CD4-positive, CD25-positive, alpha-beta regulatory T cell (primary cell): Measurements from ENCODE around the gene ZNF423. TPM values are rescaled to one million over a fixed set of nuclear protein-coding genes. Genes with fewer than 3 reads are reported as not detected.

Experiments used
- ATAC-seq, 2 donors: fragments of 150-1000 bp; cut with Tn5 transposase; one replicate each; pipeline ENCODE4 v1.10.0; 2021; ENCODE audit warnings: low read depth in 2 of 2, moderate number of reproducible peaks in 2 of 2, moderate library complexity in 1 of 2
- DNase-seq, 3 donors: peaks; one replicate each; pipeline versions ENCODE4 v3.0.0 to v3.0.0-alpha.2; 2012 to 2022; ENCODE audit warnings: mixed read lengths in 1 of 3
- H3K27ac ChIP-seq: one replicate; pipeline ENCODE4 v1.7.0; 2013; ENCODE audit warnings: mild to moderate bottlenecking, low read length; ENCODE audit not compliant: insufficient read depth, poor library complexity, severe bottlenecking
- H3K27me3 ChIP-seq: one replicate; pipeline ENCODE4 v1.7.0; 2013; ENCODE audit warnings: low read length; ENCODE audit not compliant: control insufficient read depth, insufficient read depth
- H3K36me3 ChIP-seq: one replicate; pipeline ENCODE4 v1.7.0; 2013; ENCODE audit warnings: mild to moderate bottlenecking, low read length, moderate library complexity; ENCODE audit not compliant: control insufficient read depth, insufficient read depth
- H3K4me1 ChIP-seq: 2 replicates; pipeline ENCODE4 v1.7.0; 2013; ENCODE audit warnings: mild to moderate bottlenecking, low read length; ENCODE audit not compliant: insufficient read depth, control insufficient read depth, poor library complexity, severe bottlenecking
- H3K4me3 ChIP-seq: one replicate; pipeline ENCODE4 v1.7.0; 2013; ENCODE audit warnings: low read depth, mild to moderate bottlenecking, low read length, moderate library complexity
- H3K9me3 ChIP-seq, 2 experiments: 1 replicate in 1 of 2; 2 replicates in 1 of 2; pipeline ENCODE4 v1.7.0; 2013; ENCODE audit warnings: low read length in 2 of 2, mild to moderate bottlenecking in 1 of 2, moderate library complexity in 1 of 2; ENCODE audit not compliant: control insufficient read depth in 2 of 2
- H3K27ac Mint-ChIP-seq, 3 donors: one replicate each; pipeline ENCODE4 v1.8.0; 2020 to 2022; ENCODE audit warnings: mild to moderate bottlenecking in 3 of 3, mixed read lengths in 3 of 3, moderate library complexity in 2 of 3
- H3K27me3 Mint-ChIP-seq: one replicate; pipeline ENCODE4 v1.8.0; 2022; ENCODE audit warnings: mild to moderate bottlenecking, mixed read lengths
- H3K36me3 Mint-ChIP-seq: one replicate; pipeline ENCODE4 v1.8.0; 2020; ENCODE audit warnings: mixed read lengths
- H3K4me1 Mint-ChIP-seq, 4 donors: one replicate each; pipeline ENCODE4 v1.8.0; 2020 to 2022; ENCODE audit warnings: mixed read lengths in 4 of 4, mild to moderate bottlenecking in 1 of 4
- H3K4me3 Mint-ChIP-seq, 4 donors: one replicate each; pipeline ENCODE4 v1.8.0; 2020 to 2022; ENCODE audit warnings: mild to moderate bottlenecking in 4 of 4, mixed read lengths in 4 of 4, moderate library complexity in 3 of 4
- H3K9me3 Mint-ChIP-seq, 7 donors: one replicate each; pipeline ENCODE4 v1.8.0; 2020 to 2022; ENCODE audit warnings: mixed read lengths in 7 of 7, mild to moderate bottlenecking in 3 of 7, moderate library complexity in 2 of 7
- polyA plus RNA-seq, 4 donors: library from polyadenylated mRNA; unstranded; fragments of 300-500 nt; fragmentation: Illumina TruSeq; gene quantifications; one replicate each; pipeline ENCODE4 v1.2.3, GENCODE V29; 2021
- total RNA-seq: library from RNA; stranded (reverse); gene quantifications from one replicate; pipeline ENCODE4 v1.2.3, GENCODE V29; 2022

Gene ZNF423
- total and polyA plus RNA-seq, 5 donors from 2014 or later = 0.05 TPM; not detected in 4

DNA sequence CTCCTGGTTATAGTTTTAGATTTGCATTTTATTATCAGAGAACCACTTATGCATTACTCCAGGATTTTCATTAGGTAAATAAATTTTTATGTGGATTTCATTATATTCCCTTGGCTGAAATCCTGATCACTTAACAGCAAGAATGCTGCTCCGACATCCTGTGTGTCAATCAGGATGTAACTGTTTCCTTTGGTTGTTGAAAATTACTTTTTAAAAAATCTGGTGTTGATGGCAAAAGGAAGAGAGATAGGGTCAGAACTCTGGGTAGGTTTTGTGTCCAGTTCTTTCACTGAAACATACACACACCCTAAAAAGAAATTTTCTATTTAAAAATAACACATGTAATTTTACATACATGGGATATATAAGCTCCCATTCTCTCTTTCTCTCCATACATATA, 30.9 kb downstream of the ZNF423 start:
- Mint-ChIP-seq H3K27me3 (peaks cover 4% of the 10 kb centered on the region), H3K36me3 (no peaks in the 10 kb centered on the region), H3K9me3 (peaks cover 0 to 2% (median 0%) of the 10 kb centered on the region in 7 donors), H3K27ac (no peak overlapping the region), H3K4me3 (no peak overlapping the region), H3K4me1 (no peaks in the 10 kb centered on the region)
- Histone ChIP-seq H3K4me3 (no peak overlapping the region), H3K36me3 (no peaks in the 10 kb centered on the region), H3K4me1 (no peaks in the 10 kb centered on the region), H3K9me3 (no peaks in the 10 kb centered on the region), H3K27ac (no peak overlapping the region), H3K27me3 (no peaks in the 10 kb centered on the region)
- ATAC-seq (no peak), DNase-seq (no peak)

DNA sequence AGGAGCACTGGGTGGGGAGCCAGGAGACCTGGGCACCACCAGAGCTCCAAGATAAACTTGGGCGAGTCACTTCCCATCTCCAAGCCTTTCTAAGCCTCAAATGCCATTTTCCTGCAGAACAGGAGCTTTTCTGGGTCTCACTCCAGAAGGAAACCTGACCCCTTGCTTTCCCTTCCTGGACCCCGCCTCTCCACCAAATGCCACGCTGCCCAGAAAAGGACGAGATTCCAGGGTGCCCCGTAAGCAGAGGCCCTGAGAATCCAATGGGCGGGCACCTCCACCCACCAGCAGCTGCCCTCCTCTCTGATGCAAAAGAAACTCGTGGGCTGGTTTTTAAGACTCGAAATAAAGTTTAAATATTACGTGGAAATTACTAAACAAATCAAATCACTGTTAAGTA, 31.3 kb downstream of the ZNF423 start:
- H3K36me3 Mint-ChIP-seq = no peaks in the 10 kb centered on the region
- H3K9me3 Mint-ChIP-seq = peaks cover 0 to 2% (median 0%) of the 10 kb centered on the region in 7 donors
- Histone ChIP-seq H3K36me3 (no peaks in the 10 kb centered on the region), H3K27ac (no peak overlapping the region), H3K4me1 (no peaks in the 10 kb centered on the region), H3K27me3 (no peaks in the 10 kb centered on the region), H3K9me3 (no peaks in the 10 kb centered on the region), H3K4me3 (no peak overlapping the region)
- DNase-seq (no peak), ATAC-seq (no peak)
- no peaks in the 10 kb centered on the region for H3K4me1 Mint-ChIP-seq
- H3K27ac Mint-ChIP-seq = no peak overlapping the region
- peaks cover 7% of the 10 kb centered on the region for H3K27me3 Mint-ChIP-seq
- no peak overlapping the region for H3K4me3 Mint-ChIP-seq

GRCh38 chr16:49822649-49823370, 33.1 kb downstream of the ZNF423 start:
- H3K27ac ChIP-seq = no peak overlapping the region
- H3K4me1 Mint-ChIP-seq = no peaks in the 10 kb centered on the region
- no peak overlapping the region for H3K27ac Mint-ChIP-seq
- H3K27me3 Mint-ChIP-seq = peaks cover 8% of the 10 kb centered on the region
- H3K36me3 Mint-ChIP-seq = no peaks in the 10 kb centered on the region
- no peaks in the 10 kb centered on the region for H3K36me3 ChIP-seq
- ATAC-seq = no peak
- DNase-seq = no peak
- no peaks in the 10 kb centered on the region for H3K4me1 ChIP-seq
- H3K4me3 Mint-ChIP-seq = no peak overlapping the region
- H3K4me3 ChIP-seq = no peak overlapping the region
- H3K9me3 ChIP-seq = no peaks in the 10 kb centered on the region
- peaks cover 0 to 2% (median 0%) of the 10 kb centered on the region in 7 donors for H3K9me3 Mint-ChIP-seq
- no peaks in the 10 kb centered on the region for H3K27me3 ChIP-seq

DNA sequence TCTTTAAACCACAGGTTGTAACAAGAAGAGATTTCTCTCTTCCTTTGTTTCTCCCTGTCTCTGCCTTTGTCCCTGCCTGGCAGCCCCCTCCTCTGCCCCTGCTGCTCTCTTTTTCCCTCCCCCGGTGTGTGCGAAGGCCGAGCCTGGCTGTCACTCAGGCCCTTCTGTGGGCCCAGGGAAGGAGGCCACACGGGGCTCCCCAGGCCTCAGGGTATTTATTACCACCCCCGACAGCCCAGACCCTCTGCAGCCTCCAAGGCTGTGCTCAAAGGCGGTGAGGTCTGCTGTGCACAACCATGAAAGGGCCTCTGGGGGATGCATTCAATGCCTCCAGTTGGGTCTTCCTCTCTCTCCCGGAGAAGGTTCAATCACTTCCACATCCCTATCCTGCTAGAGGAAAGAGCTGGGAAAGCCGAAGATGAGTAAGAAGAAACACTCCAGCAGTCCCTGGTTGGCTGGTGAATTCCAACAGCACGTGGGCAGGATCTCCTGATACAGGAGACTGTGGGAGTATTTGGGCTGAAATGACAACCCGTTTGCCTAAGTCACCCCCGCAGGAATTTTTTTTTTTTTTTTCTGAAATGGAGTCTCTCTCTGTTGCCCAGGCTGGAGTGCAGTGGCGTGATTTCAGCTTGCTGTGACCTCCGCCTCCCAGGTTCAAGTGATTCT, 34.2 kb downstream of the ZNF423 start:
- no peaks in the 10 kb centered on the region for H3K36me3 Mint-ChIP-seq

GRCh38 chr16:49821156-49821555, 34.8 kb downstream of the ZNF423 start:
- Mint-ChIP-seq H3K27me3 (peaks cover 8% of the 10 kb centered on the region), H3K4me1 (no peaks in the 10 kb centered on the region), H3K4me3 (no peak overlapping the region), H3K36me3 (no peaks in the 10 kb centered on the region), H3K9me3 (peaks cover 0 to 2% (median 0%) of the 10 kb centered on the region in 7 donors), H3K27ac (no peak overlapping the region)
- Histone ChIP-seq H3K4me3 (no peak overlapping the region), H3K27me3 (no peaks in the 10 kb centered on the region), H3K4me1 (no peaks in the 10 kb centered on the region), H3K27ac (no peak overlapping the region), H3K9me3 (no peaks in the 10 kb centered on the region), H3K36me3 (no peaks in the 10 kb centered on the region)
- ATAC-seq (no peak), DNase-seq (no peak)

More for the DNA sequence above, 34.2 kb downstream of the ZNF423 start:
- Histone ChIP-seq H3K27me3 (no peaks in the 10 kb centered on the region), H3K27ac (no peak overlapping the region), H3K9me3 (no peaks in the 10 kb centered on the region), H3K36me3 (no peaks in the 10 kb centered on the region), H3K4me3 (no peak overlapping the region), H3K4me1 (no peaks in the 10 kb centered on the region)
- Mint-ChIP-seq H3K4me1 (no peaks in the 10 kb centered on the region), H3K27me3 (peaks cover 8% of the 10 kb centered on the region), H3K27ac (no peak overlapping the region), H3K9me3 (peaks cover 0 to 2% (median 0%) of the 10 kb centered on the region in 7 donors), H3K4me3 (no peak overlapping the region)
- no peak for DNase-seq
- no peak for ATAC-seq

GRCh38 chr16:49817754-49818507, 38.0 kb downstream of the ZNF423 start:
- Mint-ChIP-seq H3K36me3 (no peaks in the 10 kb centered on the region), H3K4me1 (no peaks in the 10 kb centered on the region), H3K27ac (no peak overlapping the region), H3K27me3 (peaks cover 8% of the 10 kb centered on the region), H3K9me3 (peaks cover 0 to 2% (median 0%) of the 10 kb centered on the region in 7 donors), H3K4me3 (no peak overlapping the region)
- Histone ChIP-seq H3K4me1 (no peaks in the 10 kb centered on the region), H3K9me3 (no peaks in the 10 kb centered on the region), H3K36me3 (no peaks in the 10 kb centered on the region), H3K27me3 (no peaks in the 10 kb centered on the region), H3K4me3 (no peak overlapping the region), H3K27ac (no peak overlapping the region)
- ATAC-seq (no peak), DNase-seq (no peak)

DNA sequence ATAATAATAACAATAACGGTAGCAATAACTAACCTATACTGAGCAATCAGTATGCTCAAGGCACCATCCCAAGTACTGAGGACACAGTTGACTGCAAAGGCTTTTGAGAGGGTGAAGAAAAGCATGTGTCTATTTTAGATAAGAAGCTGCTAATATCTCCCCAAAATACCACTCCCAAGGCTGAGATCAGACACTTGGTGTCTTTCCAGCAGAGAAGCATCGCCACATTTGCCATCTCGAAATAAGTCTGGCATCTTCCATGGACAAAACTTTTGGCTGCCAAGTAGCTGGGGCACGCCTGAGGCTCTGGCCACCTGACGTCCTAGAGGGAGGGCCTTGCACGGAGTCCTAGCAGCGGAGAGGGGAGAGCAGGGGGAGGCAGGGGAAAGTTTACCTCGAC, 39.0 kb downstream of the ZNF423 start:
- ATAC-seq (no peak), DNase-seq (no peak)
- H3K27ac ChIP-seq = no peak overlapping the region
- no peaks in the 10 kb centered on the region for H3K9me3 ChIP-seq
- Mint-ChIP-seq H3K27me3 (peaks cover 7% of the 10 kb centered on the region), H3K36me3 (no peaks in the 10 kb centered on the region), H3K4me3 (no peak overlapping the region), H3K4me1 (no peaks in the 10 kb centered on the region), H3K27ac (no peak overlapping the region), H3K9me3 (no peaks in the 10 kb centered on the region)
- H3K27me3 ChIP-seq = no peaks in the 10 kb centered on the region
- H3K4me3 ChIP-seq = no peak overlapping the region
- H3K4me1 ChIP-seq = no peaks in the 10 kb centered on the region
- H3K36me3 ChIP-seq = no peaks in the 10 kb centered on the region
